Astrocyte (in vitro differentiated cells and primary cell): Measurements from ENCODE around the gene ETS1.

ENCODE experiments used
- CTCF ChIP-seq: IDR thresholded peaks from 2 replicates; pipeline ENCODE4 v1.5.1; 2011; ENCODE audit warnings: low read depth, mild to moderate bottlenecking, inconsistent platforms, low read length, moderate library complexity; ENCODE audit not compliant: insufficient read depth
- EZH2 ChIP-seq: IDR thresholded peaks from 2 replicates; pipeline ENCODE4 v1.6.1; 2012; ENCODE audit warnings: mild to moderate bottlenecking, low read length, inconsistent platforms; ENCODE audit not compliant: insufficient read depth

GRCh38 chr11:128504486-128504885 is 82.9 kb downstream of the ETS1 start:
- TF ChIP-seq EZH2 (no peak), CTCF (no peak)
